GM06990 (cell line): ENCODE data around the gene SERPINA1.

Experiments
- DNase-seq: peaks from one replicate; pipeline ENCODE4 v3.0.0-alpha.2; 2011; ENCODE audit not compliant: insufficient read length; ENCODE audit errors: extremely low read depth
- H3K27me3 ChIP-seq: replicated peaks from 2 replicates; pipeline ENCODE4 v1.6.0; 2011; ENCODE audit warnings: low read length; ENCODE audit not compliant: control insufficient read depth, insufficient read depth
- H3K36me3 ChIP-seq: 2 replicates; pipeline ENCODE4 v1.5.1; 2011; ENCODE audit warnings: low read length; ENCODE audit not compliant: control insufficient read depth, insufficient read depth
- H3K4me3 ChIP-seq: replicated peaks from 2 replicates; pipeline ENCODE4 v1.5.1; 2011; ENCODE audit warnings: low read depth, mild to moderate bottlenecking, control low read depth, low read length
- CTCF ChIP-seq: IDR thresholded peaks from 2 replicates; pipeline ENCODE4 v1.5.1; 2011; ENCODE audit warnings: low read length, control low read depth, mild to moderate bottlenecking, inconsistent platforms; ENCODE audit not compliant: insufficient read depth, poor library complexity, severe bottlenecking

The SERPINA1 gene

GRCh38 chr14:94364037-94364436 lies 24.4 kb downstream of the SERPINA1 start:
- H3K4me3 ChIP-seq = no peak overlapping the region
- no peak for DNase-seq
- no peak for TF ChIP-seq CTCF
- no peaks in the 10 kb centered on the region for H3K36me3 ChIP-seq
- H3K27me3 ChIP-seq = no peaks in the 10 kb centered on the region

GRCh38 chr14:94363151-94363624 lies 25.2 kb downstream of the SERPINA1 start:
- Histone ChIP-seq H3K4me3 (no peak overlapping the region), H3K36me3 (no peaks in the 10 kb centered on the region), H3K27me3 (no peaks in the 10 kb centered on the region)
- DNase-seq = no peak
- TF ChIP-seq CTCF = no peak

- TF ChIP-seq CTCF = no peak
- Histone ChIP-seq H3K36me3 (no peaks in the 10 kb centered on the region), H3K4me3 (no peak overlapping the region), H3K27me3 (no peaks in the 10 kb centered on the region)
- no peak for DNase-seq
These were observed 25.7 kb downstream of the SERPINA1 start for GRCh38 chr14:94362614-94363133.

GRCh38 chr14:94361682-94362081 lies 26.7 kb downstream of the SERPINA1 start:
- no peaks in the 10 kb centered on the region for H3K36me3 ChIP-seq
- DNase-seq = no peak
- no peaks in the 10 kb centered on the region for H3K27me3 ChIP-seq
- no peak overlapping the region for H3K4me3 ChIP-seq
- no peak for TF ChIP-seq CTCF

GRCh38 chr14:94360945-94361565 lies 27.3 kb downstream of the SERPINA1 start:
- DNase-seq = no peak
- Histone ChIP-seq H3K27me3 (no peaks in the 10 kb centered on the region), H3K4me3 (no peak overlapping the region), H3K36me3 (no peaks in the 10 kb centered on the region)
- no peak for TF ChIP-seq CTCF
